GM18505 (cell line): Measurements from ENCODE around the gene DDX59.

Experiments
- ATAC-seq: cut with Tn5 transposase; IDR thresholded peaks from one replicate; pipeline ENCODE4 v1.9.1; 2021; ENCODE audit not compliant: unreplicated experiment
- POLR2A ChIP-seq: IDR thresholded peaks from 4 replicates; pipeline ENCODE4 v1.6.1; 2011; ENCODE audit warnings: borderline replicate concordance; ENCODE audit not compliant: insufficient read depth, insufficient read length; ENCODE audit errors: extremely low read depth

The DDX59 gene

DNA sequence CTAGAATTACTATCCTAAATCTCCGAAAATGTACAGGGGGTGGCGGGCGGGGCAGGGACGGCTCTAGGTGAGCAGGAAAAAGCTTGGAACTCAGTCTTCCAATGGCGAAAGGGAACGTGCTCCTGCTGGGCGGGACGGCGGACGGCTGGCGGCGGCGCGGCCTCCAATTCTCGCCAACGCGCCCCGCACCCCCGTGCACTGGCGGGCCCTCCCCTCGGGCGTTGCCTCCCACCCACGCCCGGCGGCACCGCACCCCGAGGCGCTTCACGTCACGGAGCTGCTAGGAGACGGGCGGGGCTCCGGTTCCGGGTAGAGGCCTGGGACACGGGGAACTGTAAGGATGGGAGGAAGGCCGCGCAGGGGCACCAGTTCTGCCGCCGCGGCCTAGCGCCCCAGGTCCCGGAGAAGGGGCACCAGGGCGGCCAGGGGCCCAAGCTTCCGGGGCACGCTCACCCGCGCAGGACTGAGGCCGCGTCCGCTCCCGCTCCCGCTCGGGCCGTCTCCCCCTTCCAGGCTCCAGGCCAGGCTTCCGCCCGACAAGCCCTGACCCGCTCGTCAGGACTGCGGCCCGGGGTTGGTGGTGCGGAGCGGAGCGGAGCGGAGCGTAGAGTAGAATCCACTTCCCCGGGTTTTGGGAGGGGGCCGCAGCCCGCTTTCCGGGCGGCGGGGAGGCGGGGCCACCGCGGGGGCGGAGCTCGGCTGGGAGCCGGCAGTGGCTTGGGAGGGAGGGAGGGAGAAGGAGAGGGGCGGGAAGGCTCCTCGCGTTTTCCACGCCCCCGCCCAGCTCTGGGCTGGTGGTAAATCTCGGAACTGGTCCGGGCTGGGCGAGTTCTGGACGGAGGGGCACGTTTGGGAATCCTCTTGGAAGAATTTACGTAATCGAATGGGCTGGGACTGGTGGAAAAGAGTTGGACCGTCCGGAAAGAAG, at the start of gene DDX59:
Gene DDX59, minus strand, starts transcription at position 594 of the 928 bp plus-strand sequence. CDS start 3,167 bp downstream, outside the sequence.
- peak; percentile 86 for TF ChIP-seq POLR2A

DNA sequence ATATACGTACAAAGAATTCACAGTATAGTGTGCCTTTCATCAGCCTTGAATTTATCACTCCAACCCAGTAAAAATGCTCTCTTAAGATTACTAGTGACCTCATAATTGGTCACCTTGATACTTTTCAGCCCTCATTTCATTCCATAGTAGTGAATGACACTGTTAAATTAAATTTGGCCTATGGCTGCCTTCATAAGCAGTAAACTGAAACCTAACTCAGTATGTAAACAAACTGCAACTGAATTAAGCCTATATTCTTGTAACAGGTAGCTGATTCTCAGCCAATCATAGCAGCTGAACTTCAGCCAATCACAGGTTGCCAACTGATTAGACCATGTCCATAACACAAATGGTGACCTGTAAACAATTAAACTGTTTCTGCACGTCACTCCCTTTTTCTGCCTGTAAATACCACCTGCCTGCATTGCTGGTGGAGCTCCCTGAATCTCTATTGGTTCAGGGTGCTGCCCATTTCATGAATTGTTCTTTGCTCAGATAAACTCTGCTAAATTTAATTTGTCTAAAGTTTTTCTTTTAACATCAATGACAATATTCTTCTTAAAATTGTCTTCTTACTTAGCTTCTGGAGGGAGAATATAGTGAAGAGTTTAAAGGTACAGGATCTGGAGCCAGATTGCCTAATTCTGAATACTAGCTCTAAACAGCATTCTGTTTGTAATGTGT, 44.9 kb upstream of the DDX59 start:
- no peak for ATAC-seq

More for the DNA sequence above, at the start of gene DDX59:
- ATAC-seq: peak; percentile 83

GRCh38 chr1:200710166-200710565, 40.5 kb upstream of the DDX59 start:
- no peak for TF ChIP-seq POLR2A
- no peak for ATAC-seq

More for the DNA sequence above, 44.9 kb upstream of the DDX59 start:
- no peak for TF ChIP-seq POLR2A

GRCh38 chr1:200708769-200709168, 39.1 kb upstream of the DDX59 start:
- no peak for ATAC-seq
- TF ChIP-seq POLR2A: no peak

DNA sequence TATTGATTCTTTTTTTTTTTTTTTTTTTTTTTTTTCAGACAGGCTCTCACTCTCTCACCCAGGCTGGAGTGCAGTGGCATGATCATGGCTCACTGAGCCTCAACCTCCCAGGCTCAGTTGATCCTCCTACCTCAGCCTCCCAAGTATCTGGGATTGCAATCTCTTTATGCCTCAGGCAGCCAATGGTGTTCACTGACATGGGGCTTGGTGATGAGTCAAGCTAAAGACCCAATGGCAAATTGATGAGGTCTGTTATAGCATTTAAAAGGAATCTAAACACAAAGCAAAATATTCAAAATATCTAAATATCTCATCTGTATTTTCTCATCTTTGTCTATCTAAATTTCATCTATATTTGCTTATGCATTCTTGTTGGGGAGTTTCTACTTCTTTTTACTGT, 38.5 kb upstream of the DDX59 start:
- no peak for ATAC-seq
- TF ChIP-seq POLR2A: no peak

GRCh38 chr1:200707116-200707515, 37.4 kb upstream of the DDX59 start:
- no peak for TF ChIP-seq POLR2A
- no peak for ATAC-seq

GRCh38 chr1:200706111-200706814, 36.6 kb upstream of the DDX59 start:
- no peak for TF ChIP-seq POLR2A
- ATAC-seq: no peak

GRCh38 chr1:200704986-200705500, 35.3 kb upstream of the DDX59 start:
- no peak for TF ChIP-seq POLR2A
- ATAC-seq: no peak

- no peak for TF ChIP-seq POLR2A
- no peak for ATAC-seq
Measured at GRCh38 chr1:200699871-200700270, 30.2 kb upstream of the DDX59 start.

DNA sequence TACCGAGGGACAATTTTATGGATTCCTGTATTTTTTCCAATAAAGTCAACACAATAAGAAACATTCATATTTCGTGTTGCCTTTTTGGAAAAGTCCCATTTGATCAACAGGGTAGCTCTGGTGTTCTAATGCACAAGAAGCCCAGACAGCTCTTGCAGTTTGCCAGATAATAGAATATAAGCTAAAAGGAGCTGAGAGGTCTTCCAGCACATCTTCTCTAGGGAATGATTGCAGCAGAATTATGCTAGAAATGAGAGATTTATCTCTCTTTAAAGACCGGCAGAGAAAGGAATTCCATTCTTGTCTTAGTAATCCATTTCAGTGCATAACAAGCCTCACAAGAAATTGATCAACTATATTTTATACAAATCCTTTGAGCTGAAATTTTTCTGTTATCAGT, 25.0 kb upstream of the DDX59 start:
- no peak for TF ChIP-seq POLR2A
- ATAC-seq: no peak

GRCh38 chr1:200693327-200693726, 23.6 kb upstream of the DDX59 start:
- no peak for ATAC-seq

DNA sequence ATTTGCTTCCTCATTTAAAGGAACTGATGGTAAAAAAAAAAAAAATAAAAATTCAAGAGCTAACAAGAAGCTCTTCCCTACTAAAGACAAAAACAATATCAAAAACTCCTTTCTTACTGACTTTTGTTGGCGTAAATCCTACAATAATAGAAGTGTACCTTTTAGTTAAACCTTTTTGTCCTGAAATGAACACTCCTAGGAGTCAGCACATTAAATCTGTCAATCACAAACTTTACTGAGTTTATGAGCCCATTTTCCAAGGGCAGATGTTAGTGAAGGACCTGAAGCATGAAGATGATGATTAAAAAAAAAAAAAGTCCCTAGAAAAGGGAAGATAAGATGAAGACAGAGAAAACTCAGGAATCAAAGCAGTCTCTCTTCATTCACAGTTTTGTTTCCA, 22.6 kb upstream of the DDX59 start:
- TF ChIP-seq POLR2A: no peak
- ATAC-seq: no peak

More at GRCh38 chr1:200693327-200693726, 23.6 kb upstream of the DDX59 start:
- no peak for TF ChIP-seq POLR2A

DNA sequence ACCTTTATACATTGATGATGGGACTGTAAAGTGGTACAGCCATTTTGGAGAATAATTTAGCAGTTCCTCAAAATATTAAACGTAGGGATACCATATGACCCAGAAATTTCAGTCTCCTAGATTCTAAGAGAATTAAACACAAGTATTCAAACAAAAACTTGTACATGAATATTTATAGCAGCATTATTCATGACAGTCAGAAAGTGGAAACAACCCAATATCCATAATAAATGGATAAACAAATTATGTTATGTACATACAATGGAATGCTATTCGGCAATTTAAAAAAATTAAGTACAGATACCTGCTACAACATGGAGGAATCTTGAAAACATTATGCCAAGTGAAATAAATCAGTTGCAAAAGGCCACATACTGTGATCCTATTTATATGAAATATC, 16.9 kb upstream of the DDX59 start:
- no peak for TF ChIP-seq POLR2A
- no peak for ATAC-seq
